Natural killer cell (primary cell): ENCODE results near the gene ARID4A. TPM values are rescaled to one million over a fixed set of nuclear protein-coding genes. Genes with fewer than 3 reads are reported as not detected.
"Not testable (repeated sequence)": the region's sequence is repeated elsewhere in the genome, so short reads cannot be mapped to it uniquely, and the experiment has no call there.

Source experiments
- ATAC-seq, 3 donors: fragments of 150-1000 bp in 2 of 3; fragments of 200-7000 bp in 1 of 3; cut with Tn5 transposase; 1 replicate in 1 of 3; 2 replicates in 2 of 3; pipeline ENCODE4 v1.10.0; 2021; ENCODE audit warnings: mild to moderate bottlenecking in 2 of 3, moderate library complexity in 2 of 3
- DNase-seq, 2 donors: peaks; one replicate each; pipeline versions ENCODE4 v3.0.0 to v3.0.0-alpha.2; 2013 to 2021; ENCODE audit warnings: mixed read lengths in 1 of 2
- H3K27ac ChIP-seq: one replicate; pipeline ENCODE4 v1.5.1; 2013; ENCODE audit warnings: mild to moderate bottlenecking, low read length
- H3K27me3 ChIP-seq: one replicate; pipeline ENCODE4 v1.6.1; 2013; ENCODE audit warnings: low read length; ENCODE audit not compliant: control insufficient read depth, insufficient read depth
- H3K36me3 ChIP-seq: one replicate; pipeline ENCODE4 v1.6.1; 2013; ENCODE audit warnings: low read length; ENCODE audit not compliant: control insufficient read depth, insufficient read depth
- H3K4me1 ChIP-seq: one replicate; pipeline ENCODE4 v1.6.1; 2013; ENCODE audit warnings: low read length; ENCODE audit not compliant: control insufficient read depth, insufficient read depth
- H3K4me3 ChIP-seq: one replicate; pipeline ENCODE4 v1.5.1; 2013; ENCODE audit warnings: low read length
- H3K9me3 ChIP-seq: one replicate; pipeline ENCODE4 v1.6.1; 2013; ENCODE audit warnings: low read length; ENCODE audit not compliant: control insufficient read depth, insufficient read depth
- H3K27ac Mint-ChIP-seq, 2 donors: one replicate each; pipeline ENCODE4 v1.8.0; 2022; ENCODE audit warnings: mild to moderate bottlenecking in 2 of 2, mixed read lengths in 2 of 2, moderate library complexity in 1 of 2
- H3K27me3 Mint-ChIP-seq, 2 donors: one replicate each; pipeline ENCODE4 v1.8.0; 2022; ENCODE audit warnings: low read depth in 2 of 2, mixed read lengths in 2 of 2
- H3K36me3 Mint-ChIP-seq: one replicate; pipeline ENCODE4 v1.8.0; 2022; ENCODE audit warnings: mixed read lengths
- H3K4me1 Mint-ChIP-seq, 2 donors: one replicate each; pipeline ENCODE4 v1.8.0; 2022; ENCODE audit warnings: mixed read lengths in 2 of 2
- H3K4me3 Mint-ChIP-seq: one replicate; pipeline ENCODE4 v1.8.0; 2022; ENCODE audit warnings: mild to moderate bottlenecking, moderate library complexity, mixed read lengths
- H3K9me3 Mint-ChIP-seq, 2 donors: one replicate each; pipeline ENCODE4 v1.8.0; 2022; ENCODE audit warnings: mixed read lengths in 2 of 2
- WGBS: methylation state at CpG from one replicate; pipeline ENCODE4 v1.1.7; 2013; ENCODE audit warnings: missing lambda C conversion rate; ENCODE audit not compliant: insufficient coverage; 5-methylcytosine and 5-hydroxymethylcytosine counted together
- intact Hi-C: fragments of 100-400 bp; cut with micrococcal nuclease; formaldehyde crosslinking; loops from one replicate; pipeline ENCODE4 v1.14.2; 2022
- total RNA-seq, 4 donors: library from RNA; stranded (reverse); fragments of 120-200 nt in 1 of 4; gene quantifications; one replicate each; pipeline versions ENCODE4 v1.2.3 to v1.2.4, GENCODE V29; 2013 to 2022
- TF ChIP-seq, protein P1 (sequence below): fragments of 200-600 bp; IDR thresholded peaks from one replicate; pipeline ENCODE4 v1.8.0; 2022; ENCODE audit warnings: antibody characterized with exemption

The ARID4A gene
- total RNA-seq, 3 donors from 2014 or later (not counting 1 experiment from before 2014, with no cell fraction given) = 89.3 to 113 (median 90.1) TPM

DNA sequence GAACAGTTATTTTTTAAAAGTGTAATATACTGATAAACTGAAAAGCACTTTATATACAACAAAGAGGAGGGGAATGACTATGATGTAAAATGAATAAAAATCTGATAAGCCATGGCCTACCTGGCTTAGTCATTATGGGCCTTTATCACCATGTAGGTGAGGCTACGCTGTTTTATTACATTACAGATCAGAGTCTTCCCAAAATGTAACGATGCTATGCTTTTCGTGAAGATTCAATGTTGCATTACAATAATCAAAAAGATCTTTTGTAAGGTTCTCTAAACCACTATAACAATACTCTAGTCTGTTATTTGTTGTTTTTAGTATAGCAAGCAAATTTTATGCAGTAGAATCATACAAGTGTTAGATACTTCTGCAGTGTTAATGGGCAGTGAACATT is 34.2 kb downstream of the ARID4A start:
- no peaks in the 10 kb centered on the region for H3K36me3 Mint-ChIP-seq
- ATAC-seq (no peak), DNase-seq (no peak)
- Histone ChIP-seq H3K27ac (no peak overlapping the region), H3K4me1 (peaks cover 2% of the 10 kb centered on the region), H3K4me3 (no peak overlapping the region), H3K27me3 (no peaks in the 10 kb centered on the region), H3K36me3 (peaks cover 42% of the 10 kb centered on the region), H3K9me3 (no peaks in the 10 kb centered on the region)
- WGBS = 100% methylated on average over 1 of the region's 3 CpGs
- H3K9me3 Mint-ChIP-seq = no peaks in the 10 kb centered on the region
- peak overlapping the region in 1 of 2 donors; percentile 17 for H3K27ac Mint-ChIP-seq
- H3K27me3 Mint-ChIP-seq = no peaks in the 10 kb centered on the region
- peaks cover 11 to 21% of the 10 kb centered on the region in 2 donors for H3K4me1 Mint-ChIP-seq
- TF ChIP-seq, protein P1, sequence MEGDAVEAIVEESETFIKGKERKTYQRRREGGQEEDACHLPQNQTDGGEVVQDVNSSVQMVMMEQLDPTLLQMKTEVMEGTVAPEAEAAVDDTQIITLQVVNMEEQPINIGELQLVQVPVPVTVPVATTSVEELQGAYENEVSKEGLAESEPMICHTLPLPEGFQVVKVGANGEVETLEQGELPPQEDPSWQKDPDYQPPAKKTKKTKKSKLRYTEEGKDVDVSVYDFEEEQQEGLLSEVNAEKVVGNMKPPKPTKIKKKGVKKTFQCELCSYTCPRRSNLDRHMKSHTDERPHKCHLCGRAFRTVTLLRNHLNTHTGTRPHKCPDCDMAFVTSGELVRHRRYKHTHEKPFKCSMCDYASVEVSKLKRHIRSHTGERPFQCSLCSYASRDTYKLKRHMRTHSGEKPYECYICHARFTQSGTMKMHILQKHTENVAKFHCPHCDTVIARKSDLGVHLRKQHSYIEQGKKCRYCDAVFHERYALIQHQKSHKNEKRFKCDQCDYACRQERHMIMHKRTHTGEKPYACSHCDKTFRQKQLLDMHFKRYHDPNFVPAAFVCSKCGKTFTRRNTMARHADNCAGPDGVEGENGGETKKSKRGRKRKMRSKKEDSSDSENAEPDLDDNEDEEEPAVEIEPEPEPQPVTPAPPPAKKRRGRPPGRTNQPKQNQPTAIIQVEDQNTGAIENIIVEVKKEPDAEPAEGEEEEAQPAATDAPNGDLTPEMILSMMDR = no peak
- H3K4me3 Mint-ChIP-seq = no peak overlapping the region
- intact Hi-C loops = no loop called here

DNA sequence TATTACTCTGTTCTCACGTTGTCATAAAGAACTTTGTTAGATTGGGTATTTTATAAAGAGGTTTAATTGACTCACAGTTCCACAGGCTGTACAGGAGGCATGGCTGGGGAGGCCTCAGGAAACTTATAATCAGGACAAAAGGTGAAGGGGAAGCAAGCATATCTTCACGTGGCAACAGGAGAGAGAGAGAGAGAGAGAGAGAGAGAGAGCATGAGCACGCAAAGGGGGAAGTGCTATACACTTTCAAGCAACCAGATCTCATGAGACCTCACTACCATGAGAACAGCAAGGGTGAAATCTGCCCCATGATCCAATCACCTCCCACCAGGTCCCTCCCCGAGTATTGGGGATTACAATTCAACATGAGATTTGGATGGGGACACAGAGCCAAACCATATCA is 41.3 kb downstream of the ARID4A start:
- H3K4me3 Mint-ChIP-seq, H3K27me3 ChIP-seq, intact Hi-C loops, H3K4me1 ChIP-seq, DNase-seq, H3K9me3 ChIP-seq, H3K27me3 Mint-ChIP-seq, H3K36me3 Mint-ChIP-seq, ATAC-seq, H3K27ac ChIP-seq, H3K4me3 ChIP-seq, H3K9me3 Mint-ChIP-seq: not testable (repeated sequence)
- peak overlapping the region in 1 of 2 donors; percentile 51 for H3K27ac Mint-ChIP-seq
- H3K4me1 Mint-ChIP-seq = peaks cover 0 to 18% of the 10 kb centered on the region in 2 donors
- peaks cover 43% of the 10 kb centered on the region for H3K36me3 ChIP-seq
- 76% methylated on average over 3 of the region's 4 CpGs for WGBS

DNA sequence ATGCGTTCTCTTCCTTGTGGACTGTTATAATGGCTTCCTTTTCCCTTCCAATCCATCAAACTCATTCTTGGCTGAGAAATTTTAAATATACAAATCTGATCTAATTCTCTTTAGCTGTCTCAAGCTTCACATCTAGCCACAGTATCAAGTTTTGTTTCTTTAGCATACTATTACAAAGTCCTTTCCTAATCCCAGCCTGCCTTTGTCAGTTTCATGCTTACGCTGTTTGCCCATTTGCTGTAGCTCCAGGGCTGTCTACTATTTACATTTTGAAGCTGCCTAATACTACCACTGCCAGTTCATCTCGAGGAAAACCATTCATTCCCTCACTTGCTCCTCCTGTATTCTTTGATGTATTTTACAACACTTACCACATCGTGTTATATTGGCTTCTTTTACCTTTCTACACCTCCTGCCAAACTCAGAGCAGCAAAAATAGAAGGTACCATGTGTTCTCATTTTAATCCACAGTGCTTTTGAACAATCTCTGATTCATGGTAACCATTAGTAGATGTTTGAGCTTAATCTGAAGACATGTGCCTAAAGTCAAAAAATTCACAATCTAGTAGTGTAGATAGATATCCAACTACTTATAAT is 42.9 kb downstream of the ARID4A start:
- peaks cover 44% of the 10 kb centered on the region for H3K36me3 ChIP-seq
- H3K36me3 Mint-ChIP-seq = no peaks in the 10 kb centered on the region

DNA sequence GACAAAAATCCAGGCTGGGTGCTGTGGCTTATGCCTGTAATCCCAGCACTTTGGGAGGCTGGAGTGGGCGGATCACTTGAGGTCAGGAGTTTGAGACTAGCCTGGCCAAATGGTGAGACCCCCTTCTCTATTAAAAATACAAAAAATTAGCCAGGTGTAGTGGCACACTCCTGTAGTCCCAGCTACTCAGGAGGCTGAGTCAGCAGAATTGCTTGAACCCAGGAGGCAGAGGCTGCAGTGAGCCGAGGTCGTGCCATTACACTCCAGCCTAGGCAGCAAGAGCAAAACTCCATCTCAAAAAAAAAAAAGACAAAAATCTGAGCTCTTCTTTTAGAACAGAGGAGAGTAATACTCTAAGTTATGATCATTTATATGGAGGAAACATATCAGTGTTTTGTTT is 45.2 kb downstream of the ARID4A start:
- peaks cover 0 to 10% of the 10 kb centered on the region in 2 donors for H3K4me1 Mint-ChIP-seq
- intact Hi-C loops, H3K9me3 Mint-ChIP-seq, H3K4me1 ChIP-seq, H3K4me3 ChIP-seq, H3K27me3 Mint-ChIP-seq, DNase-seq, H3K27ac ChIP-seq, H3K27ac Mint-ChIP-seq, ATAC-seq, H3K9me3 ChIP-seq, H3K4me3 Mint-ChIP-seq, H3K27me3 ChIP-seq: not testable (repeated sequence)
- 92% methylated on average over 3 of the region's 3 CpGs for WGBS
- H3K36me3 ChIP-seq = peaks cover 54% of the 10 kb centered on the region
- peaks cover 14% of the 10 kb centered on the region for H3K36me3 Mint-ChIP-seq

More for the DNA sequence above, 42.9 kb downstream of the ARID4A start:
- H3K27ac Mint-ChIP-seq = no peak overlapping the region
- 96% methylated on average over 4 of the region's 4 CpGs for whole genome bisulfite sequencing
- TF ChIP-seq, protein P1 = no peak
- no peaks in the 10 kb centered on the region for H3K9me3 ChIP-seq
- DNase-seq (no peak), ATAC-seq (no peak)
- H3K27me3 ChIP-seq = no peaks in the 10 kb centered on the region
- no peak overlapping the region for H3K27ac ChIP-seq
- H3K9me3 Mint-ChIP-seq = no peaks in the 10 kb centered on the region
- no peak overlapping the region for H3K4me3 Mint-ChIP-seq
- intact Hi-C loops = no loop called here
- H3K4me3 ChIP-seq = no peak overlapping the region
- H3K4me1 Mint-ChIP-seq = peaks cover 0 to 10% of the 10 kb centered on the region in 2 donors
- no peaks in the 10 kb centered on the region for H3K27me3 Mint-ChIP-seq
- no peaks in the 10 kb centered on the region for H3K4me1 ChIP-seq
